GM21619 (cell line): ENCODE measurements around the gene FAM131C.

Experiments
- ATAC-seq: cut with Tn5 transposase; IDR thresholded peaks from one replicate; pipeline ENCODE4 v1.9.1; 2021; ENCODE audit not compliant: unreplicated experiment

FAM131C gene

GRCh38 chr1:16017461-16018303, 55.8 kb downstream of the FAM131C start, which contains the start of gene HSPB7:
Gene HSPB7, minus strand, starts transcription at chr1:16018043. Its CDS starts 80 bp downstream, at chr1:16017963.
- ATAC-seq: no peak

- no peak for ATAC-seq
Measured at GRCh38 chr1:16017076-16017460, 56.4 kb downstream of the FAM131C start.

GRCh38 chr1:16015960-16016901, 57.2 kb downstream of the FAM131C start:
- ATAC-seq: no peak

- ATAC-seq: no peak
Measured at GRCh38 chr1:16015491-16015890, 58.0 kb downstream of the FAM131C start.

GRCh38 chr1:16014509-16015482, 58.7 kb downstream of the FAM131C start:
- no peak for ATAC-seq

GRCh38 chr1:16013908-16014258, 59.6 kb downstream of the FAM131C start:
- no peak for ATAC-seq

GRCh38 chr1:16013220-16013907, 60.1 kb downstream of the FAM131C start:
- ATAC-seq: no peak

- no peak for ATAC-seq
Measured at GRCh38 chr1:16012590-16013219, 60.7 kb downstream of the FAM131C start.

- no peak for ATAC-seq
Measured at GRCh38 chr1:16011936-16012589, 61.4 kb downstream of the FAM131C start.

- ATAC-seq: no peak
Measured at GRCh38 chr1:16010837-16011236, 62.6 kb downstream of the FAM131C start.

GRCh38 chr1:16009678-16010077, 63.8 kb downstream of the FAM131C start:
- no peak for ATAC-seq

- ATAC-seq: no peak
Measured at GRCh38 chr1:16009030-16009460, 64.4 kb downstream of the FAM131C start.
